PC-9 (cell line): ENCODE measurements around the gene EFCAB13.

Source experiments
- EZH2 ChIP-seq: fragments of 200-600 bp; sonication (generic); IDR thresholded peaks from 2 replicates; pipeline ENCODE4 v1.8.0; 2017; ENCODE audit warnings: antibody characterized with exemption, low read depth
- TF ChIP-seq, protein P1 (sequence below): fragments of 200-600 bp; sonication (generic); conservative IDR thresholded peaks from 2 replicates; pipeline ENCODE4 v1.6.1; 2017; ENCODE audit warnings: mixed run types, antibody characterized with exemption, mild to moderate bottlenecking, moderate library complexity

DNA sequence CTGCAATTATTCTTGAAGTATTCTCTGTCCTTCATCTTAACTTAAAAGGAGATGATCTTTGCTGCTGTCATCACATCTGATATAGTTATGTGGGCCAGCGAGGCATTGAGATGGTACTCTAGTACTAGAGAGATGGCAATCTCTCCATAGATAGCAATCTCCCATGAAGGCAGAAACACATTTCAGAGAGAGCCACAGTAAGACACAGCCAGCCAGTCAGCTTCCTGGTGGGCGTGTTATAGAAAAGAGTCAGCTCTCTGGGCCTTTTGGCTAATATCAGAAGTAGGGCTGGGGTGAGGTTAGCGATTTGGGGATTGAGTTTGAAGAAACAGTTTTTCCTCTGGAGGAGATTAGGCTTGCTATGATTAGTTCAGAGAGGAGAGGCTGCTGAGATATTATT lies 22.6 kb upstream of the EFCAB13 start:
- TF ChIP-seq, protein P1, sequence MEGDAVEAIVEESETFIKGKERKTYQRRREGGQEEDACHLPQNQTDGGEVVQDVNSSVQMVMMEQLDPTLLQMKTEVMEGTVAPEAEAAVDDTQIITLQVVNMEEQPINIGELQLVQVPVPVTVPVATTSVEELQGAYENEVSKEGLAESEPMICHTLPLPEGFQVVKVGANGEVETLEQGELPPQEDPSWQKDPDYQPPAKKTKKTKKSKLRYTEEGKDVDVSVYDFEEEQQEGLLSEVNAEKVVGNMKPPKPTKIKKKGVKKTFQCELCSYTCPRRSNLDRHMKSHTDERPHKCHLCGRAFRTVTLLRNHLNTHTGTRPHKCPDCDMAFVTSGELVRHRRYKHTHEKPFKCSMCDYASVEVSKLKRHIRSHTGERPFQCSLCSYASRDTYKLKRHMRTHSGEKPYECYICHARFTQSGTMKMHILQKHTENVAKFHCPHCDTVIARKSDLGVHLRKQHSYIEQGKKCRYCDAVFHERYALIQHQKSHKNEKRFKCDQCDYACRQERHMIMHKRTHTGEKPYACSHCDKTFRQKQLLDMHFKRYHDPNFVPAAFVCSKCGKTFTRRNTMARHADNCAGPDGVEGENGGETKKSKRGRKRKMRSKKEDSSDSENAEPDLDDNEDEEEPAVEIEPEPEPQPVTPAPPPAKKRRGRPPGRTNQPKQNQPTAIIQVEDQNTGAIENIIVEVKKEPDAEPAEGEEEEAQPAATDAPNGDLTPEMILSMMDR = no peak
- no peak for TF ChIP-seq EZH2
